SU-DHL-6 (cell line): ENCODE data around the gene SAFB2.

Experiments
- H2AFZ ChIP-seq: fragments of 200-600 bp; sonication (generic); 2 replicates; pipeline ENCODE4 v1.6.1; 2014; ENCODE audit warnings: low read depth, mild to moderate bottlenecking, moderate library complexity, mixed read lengths, antibody characterized with exemption, low read length; ENCODE audit not compliant: severe bottlenecking
- H3F3A ChIP-seq: fragments of 200-600 bp; shearing (Covaris generic); 2 replicates; pipeline ENCODE4 v1.6.0; 2016; ENCODE audit warnings: antibody characterized with exemption, mild to moderate bottlenecking; ENCODE audit not compliant: insufficient read depth
- H3K27ac ChIP-seq: fragments of 200-600 bp; sonication (generic); 2 replicates; pipeline ENCODE4 v1.5.1; 2016; ENCODE audit warnings: low read depth, mild to moderate bottlenecking, low read length, moderate library complexity, mixed read lengths
- H3K27me3 ChIP-seq: fragments of 200-600 bp; sonication (generic), shearing (Covaris generic); 2 replicates; pipeline ENCODE4 v1.6.0; 2014; ENCODE audit warnings: mild to moderate bottlenecking, low read length
- H3K36me3 ChIP-seq: fragments of 200-600 bp; sonication (generic); 2 replicates; pipeline ENCODE4 v1.6.1; 2014; ENCODE audit warnings: mild to moderate bottlenecking, low read length, mixed read lengths
- H3K4me2 ChIP-seq: fragments of 300-600, 200-600 bp; shearing (Covaris generic), sonication (generic); 2 replicates; pipeline ENCODE4 v1.6.0; 2014; ENCODE audit warnings: low read length, low read depth, mild to moderate bottlenecking; ENCODE audit not compliant: poor library complexity, severe bottlenecking
- H3K4me3 ChIP-seq: fragments of 200-600 bp; sonication (generic); 2 replicates; pipeline ENCODE4 v1.5.1; 2014; ENCODE audit warnings: antibody characterized with exemption, low read length, mild to moderate bottlenecking, mixed read lengths; ENCODE audit not compliant: insufficient read depth, poor library complexity, severe bottlenecking
- H3K79me2 ChIP-seq: fragments of 200-600 bp; sonication (generic); 2 replicates; pipeline ENCODE4 v1.6.1; 2014; ENCODE audit warnings: mild to moderate bottlenecking, low read length, moderate library complexity; ENCODE audit not compliant: insufficient read depth
- H3K9ac ChIP-seq: fragments of 200-600 bp; sonication (generic); 2 replicates; pipeline ENCODE4 v1.7.0; 2014; ENCODE audit warnings: mild to moderate bottlenecking, low read length
- H3K9me2 ChIP-seq: fragments of 200-600 bp; sonication (generic); replicated peaks from 2 replicates; pipeline ENCODE4 v1.6.1; 2014; ENCODE audit warnings: low read length; ENCODE audit not compliant: insufficient read depth
- H3K9me3 ChIP-seq: fragments of 200-600 bp; sonication (generic); 2 replicates; pipeline ENCODE4 v1.6.1; 2014; ENCODE audit warnings: low read length, mixed read lengths; ENCODE audit not compliant: insufficient read depth
- H4K20me1 ChIP-seq: fragments of 200-600 bp; sonication (generic); 2 replicates; pipeline ENCODE4 v1.6.1; 2014; ENCODE audit warnings: low read depth, mild to moderate bottlenecking, antibody characterized with exemption, low read length, moderate library complexity, mixed read lengths
- CTCF ChIP-seq: fragments of 200-600 bp; sonication (generic); IDR thresholded peaks from one replicate; pipeline ENCODE4 v1.5.1; 2017; ENCODE audit warnings: antibody characterized with exemption, mild to moderate bottlenecking, low read length, moderate library complexity; ENCODE audit not compliant: insufficient read depth, poor library complexity, severe bottlenecking
- EZH2phosphoT487 ChIP-seq: fragments of 200-600 bp; sonication (generic), shearing (Covaris generic); conservative IDR thresholded peaks from 2 replicates; pipeline ENCODE4 v1.6.1; 2018; ENCODE audit warnings: mild to moderate bottlenecking, antibody characterized with exemption, low read length, moderate library complexity, mixed read lengths

The SAFB2 gene

DNA sequence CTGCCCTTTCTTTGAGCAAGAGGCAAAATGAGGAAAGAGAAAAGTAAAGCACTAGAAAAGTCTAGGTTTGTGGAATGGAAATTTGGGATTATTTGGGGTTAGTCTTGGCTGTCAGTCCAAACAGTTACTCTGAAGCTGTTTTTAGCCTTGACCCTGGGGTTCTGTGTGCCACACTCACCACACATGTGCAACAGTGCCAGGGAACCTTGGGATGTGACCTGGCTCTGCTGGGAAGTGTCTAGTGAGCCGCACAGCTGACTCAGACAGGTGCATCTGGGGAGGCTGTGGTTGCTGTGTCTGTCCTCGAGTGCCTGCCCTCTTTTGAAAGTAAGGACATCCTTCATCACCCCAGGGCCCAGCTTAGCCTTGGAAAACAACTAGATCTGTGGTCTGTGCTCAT, 41.9 kb upstream of the SAFB2 start:
- Histone ChIP-seq H3K79me2 (no peaks in the 10 kb centered on the region), H3F3A (no peaks in the 10 kb centered on the region), H3K27ac (no peak overlapping the region), H3K27me3 (no peaks in the 10 kb centered on the region), H3K4me2 (no peak overlapping the region), H3K9me2 (no peaks in the 10 kb centered on the region), H2AFZ (no peak overlapping the region), H3K9ac (no peak overlapping the region), H3K4me3 (no peak overlapping the region), H3K9me3 (no peaks in the 10 kb centered on the region), H4K20me1 (peaks cover 2% of the 10 kb centered on the region; the same call in 1 of the 2 replicates), H3K36me3 (0 out of 2 replicates have a peak, but pooled peaks cover 3% of the 10 kb centered on the region)
- TF ChIP-seq EZH2phosphoT487 (no peak), CTCF (no peak)

DNA sequence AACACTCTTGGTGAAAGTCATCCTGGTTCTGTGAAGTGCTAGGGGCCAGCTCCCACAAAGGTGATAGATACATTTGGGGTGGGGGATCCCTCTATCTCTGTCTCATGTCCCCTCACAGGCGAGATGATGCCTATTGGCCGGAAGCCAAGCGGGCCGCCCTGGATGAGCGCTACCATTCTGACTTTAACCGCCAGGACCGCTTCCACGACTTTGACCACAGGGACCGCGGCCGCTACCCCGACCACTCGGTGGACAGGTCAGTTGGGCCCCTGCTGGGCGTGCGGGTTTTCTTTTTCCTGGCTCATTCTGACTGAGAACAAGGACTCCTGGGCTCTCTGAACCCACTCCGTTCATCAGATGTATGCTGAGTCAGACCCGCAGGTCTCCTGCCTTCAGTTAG, 41.3 kb upstream of the SAFB2 start:
- TF ChIP-seq CTCF = no peak
- TF ChIP-seq EZH2phosphoT487 = no peak
- Histone ChIP-seq H3K4me3 (no peak overlapping the region), H2AFZ (no peak overlapping the region), H3F3A (no peaks in the 10 kb centered on the region), H3K27me3 (no peaks in the 10 kb centered on the region), H3K9ac (no peak overlapping the region), H3K79me2 (no peaks in the 10 kb centered on the region), H3K4me2 (no peak overlapping the region), H3K27ac (no peak overlapping the region), H3K9me3 (no peaks in the 10 kb centered on the region), H3K9me2 (no peaks in the 10 kb centered on the region), H3K36me3 (0 out of 2 replicates have a peak, but pooled peaks cover 3% of the 10 kb centered on the region), H4K20me1 (peaks cover 2% of the 10 kb centered on the region; the same call in 1 of the 2 replicates)

GRCh38 chr19:5661483-5661882, 38.9 kb upstream of the SAFB2 start:
- no peak overlapping the region for H3K4me3 ChIP-seq
- peaks cover 2% of the 10 kb centered on the region; the same call in 1 of the 2 replicates for H4K20me1 ChIP-seq
- no peak for TF ChIP-seq EZH2phosphoT487
- no peak for TF ChIP-seq CTCF
- no peak overlapping the region for H3K27ac ChIP-seq
- H3K9me2 ChIP-seq = no peaks in the 10 kb centered on the region
- no peaks in the 10 kb centered on the region for H3K79me2 ChIP-seq
- H3K27me3 ChIP-seq = no peaks in the 10 kb centered on the region
- no peak overlapping the region for H3K4me2 ChIP-seq
- no peak overlapping the region for H3K9ac ChIP-seq
- H3F3A ChIP-seq = no peaks in the 10 kb centered on the region
- no peaks in the 10 kb centered on the region for H3K9me3 ChIP-seq
- peaks cover 3% of the 10 kb centered on the region; the same call in 1 of the 2 replicates for H3K36me3 ChIP-seq
- no peak overlapping the region for H2AFZ ChIP-seq
